GM18868 (cell line): Measurements from ENCODE around the gene KIAA1671.

ENCODE experiments used
- ATAC-seq: cut with Tn5 transposase; IDR thresholded peaks from one replicate; pipeline ENCODE4 v1.9.1; 2021; ENCODE audit warnings: mild to moderate bottlenecking, moderate library complexity; ENCODE audit not compliant: unreplicated experiment

The KIAA1671 gene

GRCh38 chr22:25084405-25085107 is 132.0 kb downstream of the KIAA1671 start:
- ATAC-seq = no peak

DNA sequence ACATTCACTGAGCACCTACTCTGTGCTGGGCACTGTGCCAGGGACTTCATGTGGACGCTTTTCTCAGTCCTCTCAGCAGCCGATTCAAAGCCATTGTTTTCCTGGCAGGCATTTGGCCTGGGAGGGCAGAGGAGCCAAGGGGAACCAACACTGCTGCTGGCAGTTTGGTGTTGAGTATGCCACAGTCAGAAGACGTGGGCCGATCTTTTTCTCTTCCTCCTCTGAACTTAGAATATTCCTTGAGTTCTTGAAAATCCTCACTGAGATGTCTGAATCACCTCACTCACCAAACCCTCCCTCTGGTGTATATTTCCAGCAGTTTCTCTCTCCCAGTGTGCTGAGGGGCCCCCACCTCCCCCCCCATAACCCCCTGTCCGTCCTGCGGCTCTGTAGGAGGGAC is 132.6 kb downstream of the KIAA1671 start:
- no peak for ATAC-seq

DNA sequence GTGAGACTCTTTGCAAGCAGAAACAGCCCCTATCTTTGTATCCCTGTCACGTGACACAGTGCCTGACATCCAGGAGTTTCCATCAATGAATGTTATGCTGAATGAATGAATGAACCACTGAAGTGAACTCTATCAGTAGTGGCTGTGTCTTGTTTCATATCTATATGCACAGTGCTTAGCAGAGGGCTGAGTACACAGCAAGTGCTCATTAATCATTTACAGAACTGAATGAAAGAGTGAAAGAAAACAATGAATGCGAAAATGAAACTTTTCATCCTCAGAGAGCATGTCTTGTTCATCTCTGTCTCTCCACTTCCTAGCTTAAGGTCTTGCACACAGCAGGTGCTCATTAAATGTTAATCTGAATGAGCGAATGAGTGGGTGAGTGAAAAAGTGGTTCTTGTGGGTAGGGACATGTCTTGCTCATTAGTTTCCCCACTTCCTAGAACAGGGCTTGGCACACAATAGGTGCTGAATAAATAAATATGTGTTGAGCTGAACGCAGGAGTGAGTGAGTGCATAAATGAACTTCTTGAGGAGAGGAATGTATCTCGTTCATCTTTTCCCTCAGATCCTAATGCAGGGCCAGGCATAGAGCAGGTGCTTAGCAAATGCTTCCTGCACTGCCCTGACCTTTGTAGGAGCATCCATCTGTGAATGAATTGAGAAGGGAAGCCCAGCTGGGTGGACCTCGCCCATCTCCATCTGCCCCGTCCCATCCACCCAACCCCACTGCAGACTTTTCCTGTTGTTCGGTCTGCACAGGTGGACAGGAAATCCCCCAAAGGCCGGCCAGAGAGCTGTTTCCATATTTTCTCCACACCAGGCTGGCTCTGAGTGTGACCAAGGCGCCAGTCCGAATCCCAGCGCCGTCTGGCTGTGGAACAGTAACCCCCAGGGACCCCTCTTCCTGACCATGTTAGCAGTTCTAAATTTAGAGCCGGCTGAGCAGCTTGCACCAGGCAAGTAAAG is 133.7 kb downstream of the KIAA1671 start:
- ATAC-seq = no peak

DNA sequence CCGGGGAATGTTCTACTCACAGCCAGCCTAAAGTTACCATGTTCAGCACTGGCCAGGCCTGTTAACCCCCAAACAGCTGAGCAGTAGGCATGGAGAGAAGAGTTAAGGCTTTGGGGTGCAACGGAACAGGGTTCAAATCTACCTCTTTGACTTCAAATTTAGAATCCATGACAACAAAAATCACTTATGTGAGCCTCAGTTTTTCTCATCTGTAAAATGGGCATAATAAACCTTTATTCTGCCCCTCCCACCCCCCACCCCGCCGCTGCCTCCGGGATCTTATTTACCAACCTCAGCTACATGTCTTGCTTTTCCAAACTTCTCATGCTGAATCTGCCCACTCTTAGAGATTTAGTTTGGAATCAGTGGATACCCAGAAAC is 134.4 kb downstream of the KIAA1671 start:
- no peak for ATAC-seq

DNA sequence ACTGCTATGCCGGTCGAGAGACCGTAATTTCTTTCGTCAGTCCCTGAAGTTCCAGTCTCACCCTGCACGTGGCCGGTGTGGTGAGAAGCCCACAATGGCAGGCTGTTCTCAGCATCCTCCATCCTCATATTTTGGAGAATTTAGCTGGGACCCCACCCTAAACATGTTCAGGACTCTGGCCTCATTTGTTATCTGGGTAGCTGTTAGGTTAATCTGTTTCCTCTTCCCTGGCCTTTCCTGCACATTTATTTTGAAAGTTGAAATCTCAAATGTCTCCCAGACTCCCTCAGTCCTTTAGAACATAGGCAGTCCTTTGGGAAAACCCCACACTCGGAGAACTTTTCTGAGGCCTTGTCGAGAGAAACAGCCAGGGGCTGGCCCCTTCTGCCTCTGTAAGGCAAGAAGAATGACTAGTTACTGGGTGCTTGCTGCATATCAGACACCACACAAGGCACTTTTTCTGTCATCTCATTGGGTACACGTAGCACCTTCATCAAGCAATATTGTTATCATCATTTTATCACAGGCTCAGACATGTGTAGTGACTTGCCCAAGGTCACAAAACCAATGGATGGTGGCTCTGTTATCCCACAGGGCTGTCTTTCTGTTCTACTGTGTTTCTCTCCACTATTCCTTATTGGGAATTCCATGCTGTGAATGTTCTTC is 137.8 kb downstream of the KIAA1671 start:
- ATAC-seq = no peak

DNA sequence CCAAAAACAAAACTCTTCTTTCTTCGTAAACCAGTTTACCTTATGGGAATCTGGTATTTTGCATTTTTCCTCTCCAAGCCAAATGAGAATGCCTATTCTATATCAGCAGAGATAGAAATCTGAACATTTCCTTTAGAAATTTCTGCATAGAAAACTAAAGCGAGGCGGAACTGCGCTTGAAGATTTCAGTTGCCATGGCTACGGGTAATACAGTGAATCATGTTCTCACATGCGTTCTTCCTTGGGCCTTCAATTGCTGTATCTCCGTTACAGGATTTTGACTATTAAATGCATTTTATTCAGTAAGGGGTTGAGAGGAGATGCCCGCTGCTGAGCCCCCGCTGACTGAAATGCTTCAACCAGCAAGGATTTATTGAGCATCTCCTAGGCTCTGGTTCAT is 138.9 kb downstream of the KIAA1671 start:
- ATAC-seq = no peak

DNA sequence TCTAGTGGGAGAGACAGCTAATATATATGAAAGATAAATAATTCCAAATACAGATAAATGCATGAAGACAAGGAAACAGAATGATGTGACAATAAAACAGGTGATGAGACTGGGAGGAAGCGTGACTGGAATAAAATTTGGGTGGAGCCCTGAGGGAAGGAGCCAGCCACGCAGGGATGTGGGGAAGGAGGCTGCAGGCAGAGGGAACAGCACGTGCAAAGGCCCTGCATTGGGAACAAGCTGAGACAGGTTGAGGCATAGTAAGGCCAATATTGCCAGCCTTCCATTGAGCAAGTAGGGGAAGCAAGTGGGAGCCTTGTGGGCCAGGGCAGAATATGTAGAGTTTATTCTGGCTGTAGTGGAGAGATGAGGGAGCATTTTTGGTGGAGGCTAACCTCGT is 139.6 kb downstream of the KIAA1671 start:
- no peak for ATAC-seq

DNA sequence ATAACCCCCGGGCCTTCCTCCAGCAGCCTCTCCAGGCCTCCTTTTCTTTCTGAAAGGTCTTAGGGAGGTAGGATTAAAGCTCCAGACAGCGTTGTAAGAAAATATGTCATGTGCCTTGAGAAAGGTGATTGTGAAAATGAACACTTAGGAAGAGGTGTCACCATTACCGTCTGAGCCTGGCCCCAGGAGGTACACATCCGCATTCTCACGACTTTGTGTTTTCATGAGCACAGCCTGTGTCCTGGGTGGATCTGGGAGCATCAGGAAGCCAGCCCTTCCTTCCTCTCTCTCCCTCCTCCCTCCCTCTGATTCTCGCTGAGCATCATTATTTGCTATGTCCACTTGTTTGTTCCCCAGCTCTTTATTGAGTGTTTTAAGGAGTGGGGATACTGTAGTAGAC is 142.1 kb downstream of the KIAA1671 start:
- no peak for ATAC-seq

DNA sequence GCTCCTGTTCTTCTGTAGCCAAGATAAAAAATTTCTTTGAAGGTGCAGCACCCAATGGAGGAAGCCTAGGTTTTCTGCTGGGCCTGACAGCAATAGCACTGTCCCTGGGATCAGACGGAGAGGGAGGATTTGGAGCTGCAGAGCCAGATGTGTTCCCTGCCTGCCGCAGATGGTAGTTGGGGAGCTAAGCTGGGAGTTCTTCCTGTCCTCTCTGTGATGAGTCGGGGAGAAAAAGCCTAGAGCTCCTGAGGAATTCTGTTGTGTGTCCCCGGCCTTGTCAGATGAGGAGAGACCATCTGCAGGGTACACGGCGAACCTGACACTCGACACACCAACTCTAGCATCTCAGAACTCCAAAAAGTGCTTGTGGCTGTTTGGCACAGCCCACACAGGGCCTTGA is 143.4 kb downstream of the KIAA1671 start:
- ATAC-seq = no peak

DNA sequence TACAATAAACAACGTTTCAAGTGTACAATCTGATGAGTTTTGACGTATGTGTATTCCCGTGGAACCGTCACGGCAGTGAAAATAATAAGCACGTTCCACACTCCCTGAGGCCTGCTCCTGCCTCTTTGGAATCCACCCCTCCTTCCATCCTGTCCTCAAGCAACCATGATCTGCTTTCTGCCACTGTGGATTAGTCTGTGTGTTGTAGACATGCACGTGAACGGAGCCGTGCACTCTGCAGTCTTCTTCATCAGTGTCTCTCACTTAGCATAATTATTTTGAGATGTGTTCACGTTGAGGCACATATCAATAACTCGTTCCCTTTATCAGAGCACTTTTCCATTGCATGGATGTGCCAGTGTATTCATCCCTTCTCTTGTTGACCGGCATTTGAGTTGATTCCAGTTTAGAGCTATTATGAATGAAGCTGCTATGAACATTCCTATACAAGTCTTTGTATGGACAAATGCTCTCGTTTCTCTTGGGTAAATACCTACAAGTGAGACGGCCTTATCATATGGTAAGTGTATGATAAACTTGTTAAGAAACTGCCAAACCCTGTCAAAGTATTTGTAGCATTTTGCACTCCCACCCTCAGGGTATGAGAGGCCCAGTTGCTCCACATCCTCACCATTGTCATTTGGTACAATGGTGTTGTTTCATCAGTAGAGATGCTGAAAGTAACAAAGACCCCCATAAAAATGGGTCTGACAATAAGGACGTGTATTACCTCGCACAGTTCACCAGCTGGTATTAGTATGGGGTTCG is 144.3 kb downstream of the KIAA1671 start:
- no peak for ATAC-seq

- ATAC-seq = no peak
Measured at GRCh38 chr22:25098445-25099081, 146.0 kb downstream of the KIAA1671 start.

DNA sequence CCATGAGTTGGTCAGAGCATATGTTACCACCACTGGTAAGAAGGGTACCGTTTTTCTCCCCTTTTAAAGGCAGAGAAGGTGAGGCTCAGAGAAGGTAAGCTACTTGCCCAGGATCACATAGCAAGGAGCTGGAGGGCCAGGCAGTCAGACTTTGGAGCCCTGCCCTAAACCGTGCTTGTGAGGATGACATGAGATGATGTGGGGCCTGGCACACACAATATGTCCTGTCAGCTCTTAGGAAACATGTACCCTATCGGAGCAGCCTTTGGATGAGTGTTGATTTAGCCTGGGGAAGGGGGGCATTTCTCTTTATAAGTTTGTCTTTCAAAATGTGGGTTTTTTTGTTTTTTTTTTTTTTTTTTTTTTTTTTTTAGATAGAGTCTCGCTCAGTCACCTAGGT is 146.7 kb downstream of the KIAA1671 start:
- ATAC-seq = no peak

DNA sequence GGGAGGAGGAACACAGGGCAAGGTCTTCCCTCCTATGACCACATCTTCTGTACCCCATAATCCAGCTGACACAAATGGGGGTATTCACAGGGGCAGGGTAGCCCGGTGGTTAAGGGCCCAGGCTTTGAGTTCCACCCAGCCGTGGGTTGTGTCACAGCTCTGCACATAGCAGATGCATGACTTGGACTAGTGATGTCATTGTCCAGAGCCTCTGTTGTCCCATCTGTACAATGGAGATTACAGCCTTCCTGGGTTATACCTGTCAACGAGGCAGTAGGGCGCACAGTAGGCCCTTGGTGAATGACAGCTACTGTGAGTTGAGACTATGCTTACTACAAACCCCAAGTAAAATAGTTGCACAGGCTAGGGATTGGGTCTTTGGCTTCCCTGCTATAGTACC is 147.9 kb downstream of the KIAA1671 start:
- ATAC-seq = no peak

- no peak for ATAC-seq
Measured at GRCh38 chr22:25100948-25101347, 148.4 kb downstream of the KIAA1671 start.

DNA sequence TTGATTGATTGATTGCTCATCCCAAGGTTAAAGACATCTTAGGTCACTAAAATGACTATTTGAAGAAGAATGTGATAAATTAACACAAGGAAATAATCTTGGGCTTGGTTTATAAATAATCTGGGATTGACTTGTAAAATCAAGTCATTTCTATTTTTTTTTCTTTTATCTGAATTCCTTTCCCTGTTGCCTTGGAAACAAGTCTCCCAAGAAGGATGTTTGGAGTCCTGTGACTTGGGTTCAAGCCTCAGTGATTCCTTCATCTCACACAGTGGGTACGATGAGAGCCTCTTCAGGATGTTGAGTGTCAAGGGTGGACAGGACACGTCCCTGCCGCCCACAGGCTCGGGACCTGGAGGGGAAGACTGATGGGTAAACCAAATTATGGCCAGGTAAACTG is 149.0 kb downstream of the KIAA1671 start:
- no peak for ATAC-seq

DNA sequence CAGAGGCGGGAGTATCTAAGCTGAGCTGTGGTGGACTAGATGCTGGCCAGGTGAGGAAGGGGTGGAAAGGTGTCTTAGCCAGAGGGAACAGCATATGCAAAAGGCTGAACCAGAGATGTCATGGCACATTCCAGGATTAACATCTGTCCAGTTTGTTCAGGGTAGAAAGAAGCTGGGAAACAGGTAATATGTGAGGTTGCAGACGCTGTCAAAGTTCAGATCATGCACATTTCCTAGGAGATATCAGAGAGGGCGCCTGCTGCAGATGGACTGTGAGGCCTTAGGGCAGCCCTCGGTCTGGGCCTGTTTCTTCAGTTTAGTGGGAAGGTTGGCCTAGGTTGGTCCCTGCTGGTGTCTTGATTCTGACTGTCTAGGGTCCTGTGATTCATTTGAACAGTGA is 149.5 kb downstream of the KIAA1671 start:
- ATAC-seq = no peak

GRCh38 chr22:25102722-25103121 is 150.2 kb downstream of the KIAA1671 start:
- ATAC-seq = no peak

GRCh38 chr22:25104367-25104766 is 151.9 kb downstream of the KIAA1671 start:
- ATAC-seq = no peak

DNA sequence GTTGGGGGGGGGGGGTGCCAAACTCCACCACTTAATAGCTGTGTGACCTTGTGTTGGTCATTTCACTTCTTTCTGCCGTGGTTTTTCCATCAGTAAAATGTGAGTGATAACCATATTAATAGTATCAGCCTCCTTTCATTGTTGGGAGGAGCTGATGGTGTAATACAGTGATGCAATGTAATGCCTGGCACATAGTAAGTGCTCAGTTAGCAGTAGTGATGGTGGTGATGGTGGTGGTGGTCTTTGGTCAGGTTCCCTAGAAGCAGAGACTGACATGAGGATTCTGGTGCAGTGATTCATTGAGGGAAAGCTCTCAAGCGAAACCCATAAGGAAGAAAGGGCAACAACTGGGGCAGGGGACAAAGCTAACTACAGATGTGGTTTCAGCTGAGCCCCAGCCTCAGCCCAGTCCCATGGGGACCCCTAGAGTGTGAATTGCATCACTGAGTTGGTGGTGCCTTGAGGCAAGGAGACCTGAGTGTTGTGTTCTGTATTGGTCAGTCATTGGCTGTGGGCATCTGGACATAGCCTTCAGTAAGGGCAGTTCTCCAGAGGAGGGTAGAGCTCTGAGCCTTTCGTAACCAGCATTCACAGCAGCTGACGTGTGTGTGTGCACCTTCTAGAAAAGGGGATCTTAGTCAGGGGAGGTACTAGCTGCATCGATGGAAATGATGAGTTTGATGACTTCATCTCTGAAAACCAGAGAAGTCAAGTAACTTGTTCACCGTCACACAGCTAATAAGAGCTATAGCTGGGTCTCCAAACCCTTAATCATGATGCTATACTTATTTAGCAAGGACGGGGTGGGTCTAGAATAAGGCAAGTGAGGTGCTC is 153.5 kb downstream of the KIAA1671 start:
- ATAC-seq = no peak
